BLaER1 (cell line): ENCODE data around the gene CIBAR2.
A peak's percentile ranks its signal among the peaks of the same experiment; 100 is the strongest.
"Not testable (repeated sequence)": the region's sequence is repeated elsewhere in the genome, so short reads cannot be mapped to it uniquely, and the experiment has no call there.

Experiments used
- H3K27ac ChIP-seq: shearing (Covaris generic); formaldehyde crosslinking; 2 replicates; pipeline ENCODE4 v1.8.1; 2022
- H3K27me3 ChIP-seq: shearing (Covaris generic); formaldehyde crosslinking; 2 replicates; pipeline ENCODE4 v1.8.1; 2022
- H3K36me3 ChIP-seq: shearing (Covaris generic); formaldehyde crosslinking; 2 replicates; pipeline ENCODE4 v1.8.1; 2022
- H3K4me1 ChIP-seq: shearing (Covaris generic); formaldehyde crosslinking; 2 replicates; pipeline ENCODE4 v1.8.1; 2022
- H3K4me2 ChIP-seq: shearing (Covaris generic); formaldehyde crosslinking; 2 replicates; pipeline ENCODE4 v1.8.1; 2022
- H3K4me3 ChIP-seq: shearing (Covaris generic); formaldehyde crosslinking; 2 replicates; pipeline ENCODE4 v1.8.1; 2022
- H3K9ac ChIP-seq: shearing (Covaris generic); formaldehyde crosslinking; 2 replicates; pipeline ENCODE4 v1.8.1; 2022
- H3K9me3 ChIP-seq: shearing (Covaris generic); formaldehyde crosslinking; 2 replicates; pipeline ENCODE4 v1.8.1; 2022
- H4K20me1 ChIP-seq: shearing (Covaris generic); formaldehyde crosslinking; 2 replicates; pipeline ENCODE4 v1.8.1; 2022
- Cebpa-rat ChIP-seq: shearing (Covaris generic); IDR thresholded peaks from 2 replicates; pipeline ENCODE4 v1.8.1; 2022

Gene CIBAR2

GRCh38 chr16:85128079-85128837 lies 16.0 kb upstream of the CIBAR2 start:
- H3K4me3 ChIP-seq: no peak overlapping the region

DNA sequence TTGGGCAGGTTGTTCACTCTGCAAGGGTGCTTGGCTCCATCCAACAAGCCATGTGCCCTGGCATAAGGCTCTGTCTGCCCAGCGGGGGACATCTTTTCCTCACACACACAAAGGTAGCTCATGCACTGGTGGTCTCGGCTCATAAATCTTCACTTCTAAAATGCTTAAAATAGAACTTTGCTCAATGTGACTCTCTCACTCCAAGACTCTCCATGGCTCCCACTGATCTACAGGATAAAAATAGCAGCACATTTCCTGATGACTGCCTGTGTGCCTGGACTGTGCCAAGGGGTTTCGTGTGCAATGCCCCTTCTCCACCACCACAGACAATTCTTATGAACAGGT lies 15.1 kb upstream of the CIBAR2 start:
- H4K20me1 ChIP-seq: no peaks in the 10 kb centered on the region
- H3K36me3 ChIP-seq: no peaks in the 10 kb centered on the region
- no peak for TF ChIP-seq Cebpa-rat
- H3K4me2 ChIP-seq: peak overlapping the region; percentile 42
- no peak overlapping the region for H3K27ac ChIP-seq
- H3K4me1 ChIP-seq: peaks cover 15% of the 10 kb centered on the region
- no peaks in the 10 kb centered on the region for H3K9me3 ChIP-seq
- H3K9ac ChIP-seq: no peak overlapping the region
- H3K27me3 ChIP-seq: no peaks in the 10 kb centered on the region
- no peak overlapping the region for H3K4me3 ChIP-seq

More at GRCh38 chr16:85128079-85128837, 16.0 kb upstream of the CIBAR2 start:
- Histone ChIP-seq H3K4me2 (no peak overlapping the region), H3K4me1 (peaks cover 15% of the 10 kb centered on the region), H3K9me3 (no peaks in the 10 kb centered on the region), H3K27me3 (no peaks in the 10 kb centered on the region), H3K36me3 (no peaks in the 10 kb centered on the region), H3K9ac (no peak overlapping the region), H3K27ac (no peak overlapping the region), H4K20me1 (no peaks in the 10 kb centered on the region)
- TF ChIP-seq Cebpa-rat: no peak

DNA sequence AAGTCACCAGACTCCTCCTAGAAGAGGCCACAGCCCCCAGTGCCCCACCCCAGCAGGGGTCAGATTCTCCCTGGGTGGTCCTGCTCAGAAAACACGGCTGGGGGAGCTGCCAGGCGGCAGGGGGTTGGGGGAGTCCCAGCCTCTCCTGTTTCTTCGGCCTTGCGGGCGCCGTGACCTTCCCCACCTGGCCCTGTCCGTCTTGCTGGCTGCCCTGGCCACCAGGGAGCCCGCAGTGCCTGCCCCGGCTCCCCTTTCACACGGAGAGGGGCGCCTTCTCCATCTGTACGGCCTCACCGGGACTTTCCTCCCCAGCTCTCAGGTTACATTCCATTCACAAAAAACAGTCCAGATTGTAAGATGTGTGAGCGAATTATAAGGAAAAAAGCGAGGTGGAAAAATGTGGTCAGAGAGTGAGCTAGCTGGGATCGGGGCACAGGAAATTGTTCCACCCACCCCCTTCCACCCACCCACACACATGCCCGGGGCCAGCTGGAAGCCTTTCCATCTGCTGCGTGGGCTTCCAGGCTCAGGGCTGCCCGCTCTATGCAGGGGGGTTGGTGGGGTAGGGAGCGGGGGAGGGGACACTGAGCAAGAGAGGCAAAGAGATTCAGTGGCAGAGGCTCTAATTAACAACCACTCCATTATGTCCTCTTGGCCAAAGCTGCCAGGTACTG lies 14.6 kb upstream of the CIBAR2 start:
- TF ChIP-seq Cebpa-rat: no peak
- Histone ChIP-seq H3K36me3 (no peaks in the 10 kb centered on the region), H3K9ac (no peak overlapping the region), H3K4me2 (peak overlapping the region; percentile 42), H3K4me1 (peaks cover 15% of the 10 kb centered on the region), H3K9me3 (no peaks in the 10 kb centered on the region), H4K20me1 (no peaks in the 10 kb centered on the region), H3K27me3 (no peaks in the 10 kb centered on the region), H3K27ac (0 out of 2 replicates have a peak overlapping the region, but pooled peaks have one; percentile 10), H3K4me3 (no peak overlapping the region)

GRCh38 chr16:85126394-85126704 lies 14.1 kb upstream of the CIBAR2 start:
- Histone ChIP-seq H3K36me3 (no peaks in the 10 kb centered on the region), H3K4me2 (peak overlapping the region; percentile 42), H4K20me1 (no peaks in the 10 kb centered on the region), H3K4me1 (peaks cover 15% of the 10 kb centered on the region), H3K27ac (0 out of 2 replicates have a peak overlapping the region, but pooled peaks have one; percentile 10), H3K27me3 (no peaks in the 10 kb centered on the region), H3K9ac (no peak overlapping the region), H3K4me3 (no peak overlapping the region), H3K9me3 (no peaks in the 10 kb centered on the region)
- TF ChIP-seq Cebpa-rat: no peak

DNA sequence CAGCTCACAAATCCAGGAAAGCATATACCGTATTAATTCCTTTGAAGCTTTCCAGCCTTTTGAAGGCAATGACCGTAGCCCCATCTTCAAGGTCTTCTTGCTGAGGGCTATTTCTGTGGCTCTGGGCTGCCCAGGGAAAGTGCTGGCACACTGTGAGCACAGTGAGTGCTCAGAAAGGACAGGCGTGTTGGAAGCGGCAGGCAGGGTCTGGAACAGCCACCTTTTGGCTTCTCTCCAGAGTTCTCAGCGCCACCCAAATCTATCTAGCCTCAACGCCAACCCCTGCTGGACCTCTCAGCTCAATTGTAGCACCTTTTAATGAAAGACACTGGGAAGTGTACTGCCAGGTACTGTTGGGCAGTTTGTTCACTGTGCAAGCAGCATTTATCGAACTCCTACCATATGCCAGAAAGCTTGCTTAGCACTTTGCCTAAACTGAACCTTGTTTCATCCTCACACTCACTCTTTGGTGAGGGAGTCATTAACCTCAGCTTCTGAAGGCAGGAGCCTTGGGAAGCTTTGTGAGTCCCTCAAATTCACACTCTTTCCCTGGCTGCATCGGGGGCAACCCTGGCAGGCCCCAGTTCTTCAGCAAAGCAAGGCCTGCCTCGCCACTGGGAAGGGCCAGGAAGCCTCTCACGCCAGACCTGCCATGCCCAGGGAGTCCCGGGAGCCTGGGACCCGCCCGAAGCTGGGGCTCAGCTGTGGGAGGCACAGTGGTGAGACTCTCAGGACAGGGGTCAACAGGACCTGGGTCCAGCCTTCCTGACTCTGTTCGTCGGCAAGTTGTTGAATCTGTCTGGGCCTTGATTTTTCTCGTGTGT lies 13.5 kb upstream of the CIBAR2 start:
- Histone ChIP-seq H3K4me3 (no peak overlapping the region), H3K4me2 (no peak overlapping the region), H3K27ac (no peak overlapping the region), H3K9ac (no peak overlapping the region), H3K27me3 (no peaks in the 10 kb centered on the region), H3K4me1 (peaks cover 15% of the 10 kb centered on the region), H4K20me1 (no peaks in the 10 kb centered on the region), H3K36me3 (no peaks in the 10 kb centered on the region), H3K9me3 (no peaks in the 10 kb centered on the region)
- TF ChIP-seq Cebpa-rat: no peak

GRCh38 chr16:85124636-85125346 lies 12.5 kb upstream of the CIBAR2 start:
- no peaks in the 10 kb centered on the region for H3K27me3 ChIP-seq
- no peaks in the 10 kb centered on the region for H3K9me3 ChIP-seq
- peaks cover 15% of the 10 kb centered on the region for H3K4me1 ChIP-seq
- H3K36me3 ChIP-seq: no peaks in the 10 kb centered on the region
- H3K4me3 ChIP-seq: no peak overlapping the region
- H3K27ac ChIP-seq: no peak overlapping the region
- H3K9ac ChIP-seq: no peak overlapping the region
- TF ChIP-seq Cebpa-rat: no peak
- no peak overlapping the region for H3K4me2 ChIP-seq
- H4K20me1 ChIP-seq: no peaks in the 10 kb centered on the region

DNA sequence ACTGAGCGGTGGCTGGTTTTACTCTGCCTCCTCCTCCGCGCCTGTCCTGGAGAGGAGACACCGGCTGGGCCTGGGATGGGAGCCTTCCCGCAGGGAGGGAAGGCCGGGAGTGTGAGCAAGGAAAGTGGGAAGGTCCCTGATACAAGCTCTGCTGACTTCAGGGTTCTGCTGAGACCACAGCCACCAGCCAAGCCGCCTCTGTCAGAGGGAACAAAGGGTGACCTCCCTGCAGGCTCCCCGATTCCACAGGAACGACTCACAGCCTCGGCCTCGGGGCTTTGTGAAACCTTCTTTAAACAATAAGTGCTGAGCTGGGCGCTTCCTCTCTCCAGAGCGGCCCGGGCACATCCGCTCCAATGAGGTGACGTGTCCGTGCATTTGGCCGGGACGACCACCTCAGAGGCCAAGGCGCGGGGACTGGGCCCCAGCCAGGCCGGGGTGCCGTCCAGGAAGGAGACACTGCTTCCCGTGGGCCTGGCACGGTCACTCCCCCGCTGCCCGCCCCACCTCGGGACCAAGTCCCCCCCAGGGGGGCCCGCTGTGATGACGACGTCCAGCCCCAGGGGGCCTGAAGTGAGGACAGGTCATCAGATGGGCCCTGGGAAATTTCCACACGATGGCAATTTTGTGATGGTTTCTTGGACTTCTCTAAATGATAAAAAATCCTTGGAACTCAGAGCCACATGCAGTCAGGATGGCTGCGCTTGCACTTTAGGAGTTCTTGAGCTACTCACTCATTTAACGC lies 11.8 kb upstream of the CIBAR2 start:
- no peak overlapping the region for H3K4me3 ChIP-seq
- no peak overlapping the region for H3K9ac ChIP-seq
- TF ChIP-seq Cebpa-rat: no peak
- H3K4me2 ChIP-seq: no peak overlapping the region
- H4K20me1 ChIP-seq: no peaks in the 10 kb centered on the region
- H3K27ac ChIP-seq: no peak overlapping the region
- no peaks in the 10 kb centered on the region for H3K9me3 ChIP-seq
- H3K27me3 ChIP-seq: no peaks in the 10 kb centered on the region
- H3K4me1 ChIP-seq: peaks cover 15% of the 10 kb centered on the region
- no peaks in the 10 kb centered on the region for H3K36me3 ChIP-seq

GRCh38 chr16:85123441-85123840 lies 11.2 kb upstream of the CIBAR2 start:
- not testable (repeated sequence) for H3K9ac ChIP-seq

GRCh38 chr16:85120006-85120340 lies 7.7 kb upstream of the CIBAR2 start:
- no peak overlapping the region for H3K27ac ChIP-seq
- TF ChIP-seq Cebpa-rat: no peak
- H3K36me3 ChIP-seq: no peaks in the 10 kb centered on the region
- H3K9ac ChIP-seq: no peak overlapping the region
- no peaks in the 10 kb centered on the region for H3K27me3 ChIP-seq
- peaks cover 3% of the 10 kb centered on the region; the same call in 1 of the 2 replicates for H3K9me3 ChIP-seq
- H3K4me2 ChIP-seq: no peak overlapping the region
- no peaks in the 10 kb centered on the region for H4K20me1 ChIP-seq
- H3K4me1 ChIP-seq: peaks cover 4% of the 10 kb centered on the region
- no peak overlapping the region for H3K4me3 ChIP-seq

More at GRCh38 chr16:85123441-85123840, 11.2 kb upstream of the CIBAR2 start:
- not testable (repeated sequence) for H3K4me3 ChIP-seq, H3K9me3 ChIP-seq, H3K27ac ChIP-seq, H3K36me3 ChIP-seq, H4K20me1 ChIP-seq, H3K4me2 ChIP-seq, H3K27me3 ChIP-seq
- H3K4me1 ChIP-seq: peaks cover 15% of the 10 kb centered on the region
